Transverse colon (tissue), 3 donors: ENCODE results near the gene RCBTB1.

Source experiments
- CTCF ChIP-seq, 5 experiments: fragments of 200-600 bp in 3 of 5; fragments of 450-650 bp in 2 of 5; sonication (generic) in 3 of 5; IDR thresholded peaks; 1 replicate in 2 of 5; 2 replicates in 3 of 5; pipeline ENCODE4 v1.5.1; 2016 to 2017; ENCODE audit warnings: antibody characterized with exemption in 5 of 5, inconsistent platforms in 3 of 5, mild to moderate bottlenecking in 2 of 5, moderate library complexity in 1 of 5
- POLR2A ChIP-seq: fragments of 450-650 bp; IDR thresholded peaks from one replicate; pipeline ENCODE4 v1.6.1; 2016; ENCODE audit warnings: antibody characterized with exemption, mild to moderate bottlenecking, moderate library complexity

GRCh38 chr13:49536144-49536873 is 49.0 kb downstream of the RCBTB1 start:
- TF ChIP-seq CTCF (IDR thresholded peaks at IDR 0.05) (no peak), POLR2A (no peak)
